Mesothelial cell of epicardium (in vitro differentiated cells): ENCODE data around the gene CLIP3. TPM values are rescaled to one million over a fixed set of nuclear protein-coding genes. Genes with fewer than 3 reads are reported as not detected.

ENCODE experiments used
- DNase-seq, 2 experiments: peaks; one replicate each; pipeline ENCODE4 v3.0.0; 2021; ENCODE audit warnings: low spot score in 2 of 2; ENCODE audit not compliant: unreplicated experiment in 2 of 2
- H3K27ac Mint-ChIP-seq: 2 replicates; pipeline ENCODE4 v1.8.0; 2021; ENCODE audit warnings: mixed read lengths
- H3K27me3 Mint-ChIP-seq: 2 replicates; pipeline ENCODE4 v1.8.0; 2021; ENCODE audit warnings: low read depth, mixed read lengths
- H3K36me3 Mint-ChIP-seq: 2 replicates; pipeline ENCODE4 v1.8.0; 2021; ENCODE audit warnings: mixed read lengths
- H3K4me1 Mint-ChIP-seq: 2 replicates; pipeline ENCODE4 v1.8.0; 2021; ENCODE audit warnings: mixed read lengths
- H3K4me3 Mint-ChIP-seq: 2 replicates; pipeline ENCODE4 v1.8.0; 2021; ENCODE audit warnings: mild to moderate bottlenecking, moderate library complexity, mixed read lengths
- H3K9me3 Mint-ChIP-seq: 2 replicates; pipeline ENCODE4 v1.8.0; 2021; ENCODE audit warnings: mixed read lengths
- total RNA-seq: library from RNA; stranded (reverse); gene quantifications from 3 replicates; pipeline ENCODE4 v1.2.1, GENCODE V29; 2021
- TF ChIP-seq, protein P1 (sequence below): fragments of 200-600 bp; sonication (generic); IDR thresholded peaks from one replicate; pipeline ENCODE4 v1.5.0; 2021; ENCODE audit warnings: antibody characterized with exemption; ENCODE audit not compliant: unreplicated experiment

Gene CLIP3
- total RNA-seq, 1 donor from 2014 or later: 59.0 TPM

DNA sequence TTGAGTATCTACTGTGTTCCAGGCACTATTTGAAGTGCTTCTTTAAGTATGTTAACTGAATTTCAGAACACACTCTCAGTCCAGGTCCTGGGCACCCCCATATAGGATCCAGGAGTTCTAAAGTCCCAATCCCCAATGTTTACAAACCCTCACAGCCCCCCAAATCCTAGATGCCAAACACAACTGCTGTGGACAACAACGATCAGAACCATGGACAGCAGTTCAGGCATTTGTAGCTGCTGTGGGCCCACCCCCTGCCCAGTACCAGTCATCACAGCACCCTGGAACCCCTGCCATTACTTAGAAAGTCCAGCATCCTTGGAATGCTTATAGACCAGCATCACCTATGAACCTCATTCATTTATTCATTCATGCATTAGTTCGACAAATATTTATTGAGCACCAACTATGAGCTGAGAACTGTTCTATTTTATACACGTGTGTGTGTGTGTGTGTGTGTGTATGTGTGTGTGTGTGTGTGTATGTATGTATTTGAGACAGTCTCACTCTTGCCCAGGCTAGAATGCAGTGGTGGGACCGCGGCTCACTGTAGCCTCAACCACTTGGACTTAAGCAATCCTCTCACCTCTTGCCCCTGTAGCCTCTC lies 57.0 kb downstream of the CLIP3 start:
- H3K36me3 Mint-ChIP-seq: no peaks in the 10 kb centered on the region
- H3K27ac Mint-ChIP-seq: no peak overlapping the region
- H3K9me3 Mint-ChIP-seq: no peaks in the 10 kb centered on the region
- H3K4me3 Mint-ChIP-seq: no peak overlapping the region
- DNase-seq: peak in 1 of 2 experiments; percentile 53
- H3K4me1 Mint-ChIP-seq: no peaks in the 10 kb centered on the region
- TF ChIP-seq, protein P1, sequence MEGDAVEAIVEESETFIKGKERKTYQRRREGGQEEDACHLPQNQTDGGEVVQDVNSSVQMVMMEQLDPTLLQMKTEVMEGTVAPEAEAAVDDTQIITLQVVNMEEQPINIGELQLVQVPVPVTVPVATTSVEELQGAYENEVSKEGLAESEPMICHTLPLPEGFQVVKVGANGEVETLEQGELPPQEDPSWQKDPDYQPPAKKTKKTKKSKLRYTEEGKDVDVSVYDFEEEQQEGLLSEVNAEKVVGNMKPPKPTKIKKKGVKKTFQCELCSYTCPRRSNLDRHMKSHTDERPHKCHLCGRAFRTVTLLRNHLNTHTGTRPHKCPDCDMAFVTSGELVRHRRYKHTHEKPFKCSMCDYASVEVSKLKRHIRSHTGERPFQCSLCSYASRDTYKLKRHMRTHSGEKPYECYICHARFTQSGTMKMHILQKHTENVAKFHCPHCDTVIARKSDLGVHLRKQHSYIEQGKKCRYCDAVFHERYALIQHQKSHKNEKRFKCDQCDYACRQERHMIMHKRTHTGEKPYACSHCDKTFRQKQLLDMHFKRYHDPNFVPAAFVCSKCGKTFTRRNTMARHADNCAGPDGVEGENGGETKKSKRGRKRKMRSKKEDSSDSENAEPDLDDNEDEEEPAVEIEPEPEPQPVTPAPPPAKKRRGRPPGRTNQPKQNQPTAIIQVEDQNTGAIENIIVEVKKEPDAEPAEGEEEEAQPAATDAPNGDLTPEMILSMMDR: no peak
- peaks cover 32% of the 10 kb centered on the region for H3K27me3 Mint-ChIP-seq

DNA sequence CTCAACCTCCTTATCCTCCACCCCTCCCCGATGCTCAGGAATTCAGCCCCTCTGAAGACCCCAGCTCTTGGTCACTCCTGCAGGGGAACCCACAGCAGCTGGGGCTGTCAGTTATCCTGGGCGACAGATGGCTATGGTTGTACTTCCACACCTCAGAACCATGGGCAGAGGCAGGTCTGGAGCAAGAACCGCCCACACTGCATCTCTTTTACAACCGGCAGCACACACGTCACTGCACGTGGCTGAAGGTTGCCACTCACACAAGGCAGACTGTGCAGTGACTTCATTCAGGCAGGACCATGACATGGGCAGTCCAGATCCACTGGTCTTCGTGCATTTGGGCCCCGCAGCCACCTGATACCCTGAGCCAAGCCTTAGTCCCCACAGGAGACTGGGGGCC lies 59.2 kb downstream of the CLIP3 start:
- no peak overlapping the region for H3K27ac Mint-ChIP-seq
- TF ChIP-seq, protein P1: no peak
- no peaks in the 10 kb centered on the region for H3K36me3 Mint-ChIP-seq
- peaks cover 28% of the 10 kb centered on the region for H3K27me3 Mint-ChIP-seq
- no peak for DNase-seq
- no peaks in the 10 kb centered on the region for H3K9me3 Mint-ChIP-seq
- H3K4me3 Mint-ChIP-seq: no peak overlapping the region
- H3K4me1 Mint-ChIP-seq: no peaks in the 10 kb centered on the region

DNA sequence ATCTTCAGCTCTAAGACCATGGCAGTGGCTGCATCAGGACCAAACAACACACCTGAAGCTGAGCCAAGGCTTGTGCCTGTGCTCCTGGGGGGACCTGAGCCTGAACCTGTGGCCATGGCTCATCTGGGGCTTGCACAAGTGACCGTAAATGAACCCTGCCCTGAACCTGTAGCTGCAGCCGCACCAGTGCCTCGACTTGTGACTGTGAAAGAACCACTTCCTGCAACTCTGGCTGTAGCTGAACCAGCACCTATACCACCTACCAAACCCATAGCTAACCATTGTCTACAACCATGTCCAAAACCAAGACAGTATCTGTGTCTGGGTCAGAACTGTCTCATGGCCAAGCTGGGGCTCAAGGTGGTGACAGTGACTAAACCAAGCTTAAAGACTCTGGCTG lies 65.9 kb downstream of the CLIP3 start:
- H3K27me3 Mint-ChIP-seq: peaks cover 28% of the 10 kb centered on the region
- H3K4me3 Mint-ChIP-seq: no peak overlapping the region
- no peak overlapping the region for H3K27ac Mint-ChIP-seq
- TF ChIP-seq, protein P1: no peak
- H3K4me1 Mint-ChIP-seq: no peaks in the 10 kb centered on the region
- H3K9me3 Mint-ChIP-seq: no peaks in the 10 kb centered on the region
- no peaks in the 10 kb centered on the region for H3K36me3 Mint-ChIP-seq
- no peak for DNase-seq

Other genes starting within 250 kb of the CLIP3 start
- gene PRODH2, start 220.0 kb downstream of the CLIP3 start, total RNA-seq: not detected in 3 replicates
- 0.23 to 0.72 TPM (median 0.51 TPM) in 3 replicates for gene NPHS1, start 180.4 kb downstream of the CLIP3 start, total RNA-seq
- gene KIRREL2, start 176.0 kb downstream of the CLIP3 start, total RNA-seq: 1.4 TPM in 3 replicates
- gene APLP1, start 164.3 kb downstream of the CLIP3 start, total RNA-seq: 137 to 151 TPM (median 146 TPM) in 3 replicates
- gene NFKBID, start 132.3 kb downstream of the CLIP3 start, total RNA-seq: 16.3 to 18.9 TPM (median 17.1 TPM) in 3 replicates
- gene HCST, start 130.3 kb downstream of the CLIP3 start, total RNA-seq: 0.62 to 1.4 TPM (median 0.92 TPM) in 3 replicates
- gene TYROBP, start 124.6 kb downstream of the CLIP3 start, total RNA-seq: not detected in 3 replicates
- 25.7 to 28.5 TPM (median 27.5 TPM) in 3 replicates for gene LRFN3, start 96.5 kb downstream of the CLIP3 start, total RNA-seq
- gene SDHAF1, start 37.7 kb downstream of the CLIP3 start, total RNA-seq: 10.6 to 12.4 TPM (median 12.0 TPM) in 3 replicates
- gene SYNE4, start 24.1 kb downstream of the CLIP3 start, total RNA-seq: 16.8 to 17.0 TPM (median 17.0 TPM) in 3 replicates
- gene ALKBH6, start 18.7 kb downstream of the CLIP3 start, total RNA-seq: 26.3 to 28.9 TPM (median 28.7 TPM) in 3 replicates
- gene THAP8, start 21.4 kb upstream of the CLIP3 start, total RNA-seq: 8.9 to 9.7 TPM (median 9.2 TPM) in 3 replicates
- 5.1 to 7.1 TPM (median 5.9 TPM) in 3 replicates for gene WDR62, start 22.0 kb upstream of the CLIP3 start, total RNA-seq
- gene OVOL3, start 78.3 kb upstream of the CLIP3 start, total RNA-seq: not detected in 3 replicates
- gene POLR2I, start 82.0 kb upstream of the CLIP3 start, total RNA-seq: 51.8 to 60.9 TPM (median 59.5 TPM) in 3 replicates
- gene TBCB, start 82.6 kb upstream of the CLIP3 start, total RNA-seq: 112 to 116 TPM (median 115 TPM) in 3 replicates
- 425 to 453 TPM (median 451 TPM) in 3 replicates for gene CAPNS1, start 107.2 kb upstream of the CLIP3 start, total RNA-seq
- not detected in 3 replicates for gene COX7A1, start 119.6 kb upstream of the CLIP3 start, total RNA-seq
- gene ZNF565, start 181.8 kb upstream of the CLIP3 start, total RNA-seq: 7.1 to 9.1 TPM (median 8.9 TPM) in 3 replicates
- 126 to 132 TPM (median 131 TPM) in 3 replicates for gene ZNF146, start 182.2 kb upstream of the CLIP3 start, total RNA-seq